ENCODE results near the gene PCDHGB5.
"Not testable (repeated sequence)": the region's sequence is repeated elsewhere in the genome, so short reads cannot be mapped to it uniquely, and the experiment has no call there.

PCDHGB5 gene

GRCh38 chr5:141409598-141410306 is 12.0 kb downstream of the PCDHGB5 start:
- no peak for DNase-seq (ENCODE audit: low read depth, low spot score)

DNA sequence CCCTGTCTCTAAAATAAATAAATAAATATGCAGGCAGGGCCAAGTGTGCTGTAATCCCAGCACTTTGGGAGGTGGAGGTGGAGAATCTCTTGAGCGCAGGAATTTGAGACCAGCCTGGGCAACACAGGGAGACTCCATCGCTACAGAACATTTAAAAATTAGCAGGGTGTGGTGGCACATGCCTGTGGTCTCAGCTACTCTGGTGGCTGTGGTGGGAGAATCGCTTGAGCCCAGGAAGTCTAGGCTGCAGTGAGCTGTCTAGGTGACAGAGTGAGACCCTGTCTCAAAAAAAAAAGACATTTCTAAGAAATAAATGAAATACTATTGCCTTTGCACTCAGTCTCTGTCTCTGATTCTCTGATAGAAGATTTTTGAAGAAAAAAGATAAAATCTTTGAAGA is 13.8 kb downstream of the PCDHGB5 start:
- DNase-seq (ENCODE audit: low read depth, low spot score), result no peak

GRCh38 chr5:141412854-141413539 is 15.2 kb downstream of the PCDHGB5 start, which contains the start of gene PCDHGA10:
TSS of gene PCDHGA10 (plus strand) at chr5:141412987. CDS start at chr5:141413176, 189 bp downstream.
- no peak for DNase-seq (ENCODE audit: low read depth, low spot score)

DNA sequence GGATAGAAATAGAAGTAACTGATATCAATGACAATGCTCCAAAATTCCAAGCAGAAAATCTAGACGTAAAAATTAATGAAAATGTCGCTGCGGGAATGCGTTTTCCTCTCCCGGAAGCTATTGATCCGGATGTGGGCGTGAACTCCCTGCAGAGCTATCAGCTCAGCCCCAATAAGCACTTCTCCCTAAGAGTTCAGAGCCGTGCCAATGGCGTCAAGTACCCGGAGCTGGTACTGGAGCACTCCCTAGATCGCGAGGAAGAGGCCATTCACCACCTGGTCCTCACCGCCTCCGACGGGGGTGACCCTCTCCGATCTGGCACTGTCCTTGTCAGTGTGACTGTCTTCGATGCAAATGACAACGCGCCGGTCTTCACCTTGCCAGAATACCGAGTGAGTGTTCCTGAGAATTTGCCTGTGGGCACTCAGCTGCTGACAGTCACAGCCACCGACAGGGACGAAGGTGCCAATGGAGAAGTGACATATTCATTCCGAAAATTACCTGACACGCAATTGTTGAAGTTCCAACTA is 15.9 kb downstream of the PCDHGB5 start:
- no peak for DNase-seq (ENCODE audit: low read depth, low spot score)

GRCh38 chr5:141414548-141415274 is 17.0 kb downstream of the PCDHGB5 start:
- not testable (repeated sequence) for DNase-seq (ENCODE audit: low read depth, low spot score)

GRCh38 chr5:141415275-141415618 is 17.5 kb downstream of the PCDHGB5 start:
- not testable (repeated sequence) for DNase-seq (ENCODE audit: low read depth, low spot score)

DNA sequence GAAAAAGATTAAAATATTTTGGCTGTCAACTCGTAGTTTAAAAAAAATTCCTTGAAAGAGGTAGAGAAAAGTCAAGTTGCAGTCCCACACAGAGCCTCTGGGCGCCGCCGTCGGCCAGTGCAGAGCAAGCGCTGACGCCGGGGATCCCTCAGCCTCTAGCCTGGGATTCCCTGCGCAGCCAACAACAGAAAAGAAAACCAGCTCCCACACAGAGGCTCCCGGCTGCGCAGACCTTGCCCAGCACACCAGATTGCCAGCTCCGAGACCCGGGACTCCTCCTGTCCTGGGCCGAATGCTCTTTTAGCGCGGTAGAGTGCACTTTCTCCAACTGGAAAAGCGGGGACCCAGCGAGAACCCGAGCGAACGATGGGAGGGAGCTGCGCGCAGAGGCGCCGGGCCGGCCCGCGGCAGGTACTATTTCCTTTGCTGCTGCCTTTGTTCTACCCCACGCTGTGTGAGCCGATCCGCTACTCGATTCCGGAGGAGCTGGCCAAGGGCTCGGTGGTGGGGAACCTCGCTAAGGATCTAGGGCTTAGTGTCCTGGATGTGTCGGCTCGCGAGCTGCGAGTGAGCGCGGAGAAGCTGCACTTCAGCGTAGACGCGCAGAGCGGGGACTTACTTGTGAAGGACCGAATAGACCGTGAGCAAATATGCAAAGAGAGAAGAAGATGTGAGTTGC is 19.9 kb downstream of the PCDHGB5 start, which contains the start of gene PCDHGB7:
TSS of gene PCDHGB7 (plus strand) at position 184 of the 679 bp plus-strand sequence. CDS start at position 367, 183 bp downstream.
- DNase-seq (ENCODE audit: low read depth, low spot score), result not testable (repeated sequence)

DNA sequence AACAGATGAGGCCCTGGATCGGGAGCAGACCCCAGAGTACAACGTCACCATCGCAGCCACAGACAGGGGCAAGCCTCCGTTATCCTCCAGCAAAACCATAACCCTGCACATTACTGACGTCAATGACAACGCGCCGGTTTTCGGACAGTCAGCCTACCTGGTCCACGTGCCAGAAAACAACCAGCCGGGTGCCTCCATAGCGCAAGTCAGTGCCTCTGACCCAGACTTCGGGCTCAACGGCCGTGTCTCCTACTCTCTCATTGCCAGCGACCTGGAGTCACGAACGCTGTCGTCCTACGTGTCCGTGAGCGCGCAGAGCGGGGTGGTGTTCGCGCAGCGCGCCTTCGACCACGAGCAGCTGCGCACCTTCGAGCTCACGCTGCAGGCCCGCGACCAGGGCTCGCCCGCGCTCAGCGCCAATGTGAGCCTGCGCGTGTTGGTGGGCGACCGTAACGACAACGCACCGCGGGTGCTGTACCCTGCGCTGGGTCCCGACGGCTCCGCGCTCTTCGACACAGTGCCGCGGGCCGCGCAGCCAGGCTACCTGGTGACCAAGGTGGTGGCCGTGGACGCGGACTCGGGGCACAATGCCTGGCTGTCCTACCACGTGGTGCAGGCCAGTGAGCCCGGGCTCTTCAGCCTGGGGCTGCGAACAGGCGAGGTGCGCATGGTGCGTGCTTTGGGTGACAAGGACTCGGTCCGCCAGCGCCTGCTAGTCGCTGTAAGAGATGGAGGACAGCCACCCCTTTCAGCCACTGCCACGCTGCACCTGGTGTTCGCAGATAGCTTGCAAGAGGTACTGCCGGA is 21.5 kb downstream of the PCDHGB5 start:
- no peak for DNase-seq (ENCODE audit: low read depth, low spot score)

- DNase-seq (ENCODE audit: low read depth, low spot score), result no peak
These were observed 23.2 kb downstream of the PCDHGB5 start, which contains the start of gene PCDHGA11 for GRCh38 chr5:141420855-141421488. TSS of gene PCDHGA11 (plus strand) at chr5:141421051. CDS start at chr5:141421228, 177 bp downstream.

- no peak for DNase-seq (ENCODE audit: low read depth, low spot score)
These were observed 23.7 kb downstream of the PCDHGB5 start for GRCh38 chr5:141421489-141421855.

DNA sequence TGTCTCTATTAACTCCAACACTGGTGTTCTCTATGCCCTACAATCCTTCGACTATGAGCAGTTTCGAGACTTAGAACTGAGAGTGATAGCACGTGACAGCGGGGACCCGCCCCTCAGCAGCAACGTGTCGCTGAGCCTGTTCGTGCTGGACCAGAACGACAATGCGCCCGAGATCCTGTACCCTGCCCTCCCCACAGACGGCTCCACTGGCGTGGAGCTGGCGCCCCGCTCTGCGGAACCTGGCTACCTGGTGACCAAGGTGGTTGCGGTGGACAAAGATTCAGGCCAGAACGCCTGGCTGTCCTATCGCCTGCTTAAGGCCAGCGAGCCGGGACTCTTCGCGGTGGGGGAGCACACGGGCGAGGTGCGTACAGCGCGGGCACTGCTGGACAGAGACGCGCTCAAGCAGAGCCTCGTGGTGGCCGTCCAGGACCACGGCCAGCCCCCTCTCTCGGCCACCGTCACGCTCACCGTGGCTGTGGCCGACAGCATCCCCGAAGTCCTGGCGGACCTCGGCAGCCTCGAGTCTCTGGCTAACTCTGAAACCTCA is 25.1 kb downstream of the PCDHGB5 start:
- DNase-seq (ENCODE audit: low read depth, low spot score), result no peak

DNA sequence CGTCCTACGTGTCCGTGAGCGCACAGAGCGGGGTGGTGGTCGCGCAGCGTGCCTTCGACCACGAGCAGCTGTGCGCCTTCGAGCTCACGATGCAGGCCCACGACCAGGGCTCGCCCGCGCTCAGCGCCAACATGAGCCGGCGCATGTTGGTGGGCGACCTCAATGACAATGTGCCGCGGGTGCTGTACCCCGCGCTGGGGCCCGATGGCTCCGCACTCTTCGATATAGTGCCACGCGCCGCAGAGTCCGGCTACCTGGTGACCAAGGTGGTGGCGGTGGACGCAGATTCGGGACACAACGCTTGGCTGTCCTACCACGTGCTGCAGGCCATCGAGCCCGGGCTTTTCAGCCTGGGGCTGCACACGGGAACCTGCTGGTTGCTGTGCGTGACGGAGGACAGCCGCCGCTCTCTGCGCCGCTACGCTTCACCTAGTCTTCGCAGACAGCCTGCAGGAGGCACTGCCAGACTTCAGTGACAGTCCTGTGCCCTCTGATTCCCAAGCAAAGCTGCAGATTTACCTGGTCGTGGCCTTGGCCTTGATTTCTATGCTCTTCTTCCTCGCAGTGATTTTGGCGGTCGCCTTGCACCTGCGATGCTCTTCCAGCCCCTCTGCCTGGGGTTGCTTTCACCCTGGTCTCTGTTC is 30.2 kb downstream of the PCDHGB5 start:
- DNase-seq (ENCODE audit: low read depth, low spot score), result no peak

GRCh38 chr5:141430332-141431113 is 32.8 kb downstream of the PCDHGB5 start, which contains the start of gene PCDHGA12:
TSS of gene PCDHGA12 (plus strand) at chr5:141430507. CDS start at chr5:141430760, 253 bp downstream.
- DNase-seq (ENCODE audit: low read depth, low spot score), result no peak

GRCh38 chr5:141431286-141431685 is 33.5 kb downstream of the PCDHGB5 start:
- no peak for DNase-seq (ENCODE audit: low read depth, low spot score)

GRCh38 chr5:141432308-141432707 is 34.6 kb downstream of the PCDHGB5 start:
- DNase-seq (ENCODE audit: low read depth, low spot score), result not testable (repeated sequence)

DNA sequence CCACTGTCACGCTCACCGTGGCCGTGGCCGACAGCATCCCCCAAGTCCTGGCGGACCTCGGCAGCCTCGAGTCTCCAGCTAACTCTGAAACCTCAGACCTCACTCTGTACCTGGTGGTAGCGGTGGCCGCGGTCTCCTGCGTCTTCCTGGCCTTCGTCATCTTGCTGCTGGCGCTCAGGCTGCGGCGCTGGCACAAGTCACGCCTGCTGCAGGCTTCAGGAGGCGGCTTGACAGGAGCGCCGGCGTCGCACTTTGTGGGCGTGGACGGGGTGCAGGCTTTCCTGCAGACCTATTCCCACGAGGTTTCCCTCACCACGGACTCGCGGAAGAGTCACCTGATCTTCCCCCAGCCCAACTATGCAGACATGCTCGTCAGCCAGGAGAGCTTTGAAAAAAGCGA is 35.0 kb downstream of the PCDHGB5 start:
- not testable (repeated sequence) for DNase-seq (ENCODE audit: low read depth, low spot score)

GRCh38 chr5:141434006-141434405 is 36.3 kb downstream of the PCDHGB5 start:
- no peak for DNase-seq (ENCODE audit: low read depth, low spot score)

DNA sequence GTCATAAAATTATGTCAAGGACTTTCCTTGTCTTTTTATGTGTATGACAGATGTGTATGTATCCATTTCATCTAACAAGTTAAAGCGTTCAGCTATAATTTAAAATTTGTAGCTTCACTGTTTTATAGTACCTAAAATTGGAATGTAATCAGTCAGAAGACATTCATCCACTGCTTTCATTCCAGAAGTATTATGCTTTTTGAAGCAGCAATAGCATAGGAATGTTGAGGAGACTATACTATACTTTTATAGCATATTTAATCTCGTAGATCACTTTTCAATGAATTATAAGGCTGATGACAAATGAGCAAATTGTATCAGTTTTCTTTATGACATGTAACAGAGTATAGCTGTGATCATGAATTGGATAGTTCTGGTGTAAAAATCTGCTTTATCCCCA is 39.5 kb downstream of the PCDHGB5 start:
- no peak for DNase-seq (ENCODE audit: low read depth, low spot score)

All from iPS DF 19.7 (cell line).